GM12873 (cell line): ENCODE data around the gene MOCOS.

ENCODE experiments used
- CTCF ChIP-seq: IDR thresholded peaks from 2 replicates; pipeline ENCODE4 v1.5.1; 2012; ENCODE audit warnings: low read depth, mild to moderate bottlenecking, moderate library complexity, low read length, control low read depth; ENCODE audit not compliant: insufficient read depth; ENCODE audit errors: missing control alignments

Gene MOCOS

GRCh38 chr18:36309436-36310391 is 122.4 kb downstream of the MOCOS start:
- TF ChIP-seq CTCF: no peak

DNA sequence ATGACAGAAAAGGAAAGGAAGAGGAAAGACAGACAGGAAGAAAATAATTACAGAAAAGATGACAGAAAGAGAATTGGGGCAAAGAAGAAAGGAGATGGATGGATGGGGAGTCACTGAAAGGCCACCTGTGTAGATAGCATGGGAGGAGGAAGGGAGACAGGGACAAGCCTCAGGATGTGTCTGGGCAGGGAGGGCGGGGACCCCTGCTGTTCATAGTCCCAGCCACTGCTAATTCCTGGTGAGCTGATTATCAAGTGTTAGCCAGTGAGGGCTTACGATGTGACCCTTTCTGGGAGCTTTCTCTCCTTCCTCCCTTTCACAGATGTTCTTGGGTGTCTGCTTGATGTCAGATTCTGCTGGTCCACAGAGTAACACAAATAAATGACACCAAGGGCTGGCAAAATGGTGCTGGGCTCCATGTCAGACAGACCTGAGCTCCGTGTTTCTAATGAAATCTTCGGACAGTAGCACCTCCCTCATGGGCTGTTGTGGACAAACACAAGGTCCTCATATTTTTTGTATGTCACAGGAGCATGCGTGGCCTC is 123.8 kb downstream of the MOCOS start:
- no peak for TF ChIP-seq CTCF

GRCh38 chr18:36312806-36313395 is 125.6 kb downstream of the MOCOS start:
- no peak for TF ChIP-seq CTCF

DNA sequence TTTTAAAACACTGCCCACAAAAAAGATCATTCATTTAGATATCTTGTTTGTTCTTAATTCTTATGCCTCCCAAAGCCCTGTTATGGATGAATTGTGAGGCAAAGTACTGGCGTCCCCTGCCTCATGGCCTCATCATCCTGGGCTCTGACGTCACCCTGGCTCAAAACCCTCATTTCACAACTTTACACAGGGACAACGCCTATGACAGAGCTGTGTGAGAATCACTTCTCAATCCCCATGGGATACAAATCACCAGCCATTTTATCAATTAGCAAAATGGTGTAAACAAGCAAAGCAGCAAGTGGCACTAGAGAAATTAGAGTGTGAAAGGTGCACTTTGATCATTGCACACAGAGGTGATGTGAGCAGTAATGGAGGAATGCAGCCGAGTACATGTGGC is 126.8 kb downstream of the MOCOS start:
- TF ChIP-seq CTCF: no peak

- no peak for TF ChIP-seq CTCF
These were observed 127.5 kb downstream of the MOCOS start for GRCh38 chr18:36314754-36315153.

GRCh38 chr18:36315736-36316135 is 128.4 kb downstream of the MOCOS start:
- no peak for TF ChIP-seq CTCF

GRCh38 chr18:36316246-36316645 is 128.9 kb downstream of the MOCOS start:
- TF ChIP-seq CTCF: no peak
